Astrocyte (in vitro differentiated cells and primary cell): ENCODE measurements around the gene TOLLIP.

ENCODE experiments used
- CTCF ChIP-seq: IDR thresholded peaks from 2 replicates; pipeline ENCODE4 v1.5.1; 2011; ENCODE audit warnings: low read depth, mild to moderate bottlenecking, inconsistent platforms, low read length, moderate library complexity; ENCODE audit not compliant: insufficient read depth
- EZH2 ChIP-seq: IDR thresholded peaks from 2 replicates; pipeline ENCODE4 v1.6.1; 2012; ENCODE audit warnings: mild to moderate bottlenecking, low read length, inconsistent platforms; ENCODE audit not compliant: insufficient read depth

- TF ChIP-seq CTCF: no peak
- TF ChIP-seq EZH2: no peak
These were observed 77.9 kb downstream of the TOLLIP start for GRCh38 chr11:1231396-1232020.
